AG08395 (cell line): ENCODE results near the gene CADM3.
A peak's percentile ranks its signal among the peaks of the same experiment; 100 is the strongest.

Experiments used
- DNase-seq: peaks from one replicate; pipeline ENCODE4 v3.0.0; 2012; ENCODE audit warnings: mixed read lengths, low spot score

Gene CADM3

GRCh38 chr1:159171254-159171687 lies at the start of gene CADM3:
Gene CADM3 (plus strand): TSS chr1:159171615. CDS start chr1:159171766, 151 bp downstream.
- no peak for DNase-seq

- peak; percentile 51 for DNase-seq
These were observed 49.3 kb upstream of the CADM3 start for GRCh38 chr1:159122005-159122621.

GRCh38 chr1:159123587-159123986 lies 47.8 kb upstream of the CADM3 start:
- no peak for DNase-seq

GRCh38 chr1:159132271-159132881 lies 39.0 kb upstream of the CADM3 start:
- DNase-seq = peak; percentile 77

GRCh38 chr1:159140474-159140873 lies 30.9 kb upstream of the CADM3 start:
- no peak for DNase-seq

- peak; percentile 72 for DNase-seq
These were observed 29.6 kb upstream of the CADM3 start for GRCh38 chr1:159141584-159142390.

GRCh38 chr1:159142391-159142663 lies 29.1 kb upstream of the CADM3 start:
- no peak for DNase-seq

- DNase-seq = no peak
These were observed 28.5 kb upstream of the CADM3 start for GRCh38 chr1:159142726-159143510.

- no peak for DNase-seq
These were observed 26.8 kb upstream of the CADM3 start for GRCh38 chr1:159144571-159144970.

- DNase-seq = no peak
These were observed 24.4 kb upstream of the CADM3 start for GRCh38 chr1:159146980-159147379.

GRCh38 chr1:159152031-159152430 lies 19.4 kb upstream of the CADM3 start:
- DNase-seq = no peak

- DNase-seq = peak; percentile 85
These were observed 10.3 kb upstream of the CADM3 start for GRCh38 chr1:159161001-159161718.

GRCh38 chr1:159161719-159162026 lies 9.7 kb upstream of the CADM3 start:
- DNase-seq = no peak

GRCh38 chr1:159162516-159163265 lies 8.7 kb upstream of the CADM3 start:
- no peak for DNase-seq

- no peak for DNase-seq
These were observed 7.7 kb upstream of the CADM3 start for GRCh38 chr1:159163614-159164228.

GRCh38 chr1:159168043-159168442 lies 3.4 kb upstream of the CADM3 start:
- no peak for DNase-seq

- DNase-seq = no peak
These were observed 776 bp upstream of the CADM3 start for GRCh38 chr1:159170639-159171038.

- DNase-seq = no peak
These were observed 480 bp downstream of the CADM3 start for GRCh38 chr1:159171688-159172501.

- no peak for DNase-seq
These were observed 1.3 kb downstream of the CADM3 start for GRCh38 chr1:159172614-159173291.
